ENCODE measurements around the gene MARCHF4. TPM values are rescaled to one million over a fixed set of nuclear protein-coding genes. Genes with fewer than 3 reads are reported as not detected.

MARCHF4 gene
- total and polyA plus RNA-seq, 2 donors (not counting 3 experiments of a cell fraction or from before 2014, with no cell fraction given), result 11.7 to 21.5 TPM

DNA sequence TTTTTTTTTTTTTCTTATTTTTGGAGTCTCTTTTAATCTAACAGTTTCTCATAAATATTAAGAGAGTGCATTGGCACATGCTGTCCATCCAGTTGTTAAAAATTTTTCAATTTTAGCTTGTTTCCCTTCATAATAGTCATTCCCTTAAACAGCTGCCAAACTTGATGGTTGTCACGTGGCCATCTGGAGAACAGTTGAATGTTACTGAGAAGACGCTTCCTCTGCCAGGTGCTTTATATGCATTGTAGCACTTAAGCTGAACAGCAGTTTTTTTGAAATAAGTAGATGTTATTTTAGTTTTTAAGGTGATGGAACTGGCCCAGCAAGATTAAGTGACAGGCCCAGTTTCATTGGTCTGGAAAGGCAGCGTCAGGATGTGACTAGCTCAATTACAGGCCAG lies 43.3 kb upstream of the MARCHF4 start:
- Histone ChIP-seq H3K4me3 (replicated peaks in 1 of 3; ENCODE audit: insufficient read depth in 1 of 3, low read depth in 1 of 3, low read length in 3 of 3) (no peak overlapping the region), H3K36me3 (ENCODE audit: control insufficient read depth in 2 of 2, extremely low read depth in 1 of 2, insufficient read depth in 2 of 2, low read length in 2 of 2) (peaks cover 2 to 12% of the 10 kb centered on the region in 2 experiments), H4K20me1 (replicated peaks; ENCODE audit: control insufficient read depth, extremely low read depth, insufficient read depth, low read length) (no peaks in the 10 kb centered on the region), H3K27ac (ENCODE audit: insufficient read depth, low read depth, low read length) (no peak overlapping the region), H3K27me3 (ENCODE audit: control insufficient read depth in 2 of 2, insufficient read depth in 2 of 2, low read length in 2 of 2) (no peaks in the 10 kb centered on the region), H3K4me2 (ENCODE audit: insufficient read depth, low read length) (no peak overlapping the region), H3K9ac (replicated peaks; ENCODE audit: extremely low read depth, insufficient read depth, low read length) (no peak overlapping the region), H3K4me1 (ENCODE audit: control insufficient read depth, extremely low read depth, insufficient read depth, low read length) (peaks cover 4% of the 10 kb centered on the region), H2AFZ (ENCODE audit: low read depth, low read length) (no peak overlapping the region), H3K9me3 (replicated peaks; ENCODE audit: control insufficient read depth, insufficient read depth, low read length) (no peaks in the 10 kb centered on the region), H3K79me2 (ENCODE audit: control insufficient read depth, insufficient read depth, low read length) (peaks cover 2% of the 10 kb centered on the region), H3K9me1 (replicated peaks; ENCODE audit: control insufficient read depth, extremely low read depth, insufficient read depth, low read length) (no peaks in the 10 kb centered on the region)
- intact Hi-C loops (cut with micrococcal nuclease), result no loop called here
- ChIA-PET CTCF (interaction anchor here (0.9 to 1.1 kb wide), 3 partner anchors 8 to 193 kb away, joined by 3 to 4 read pairs (median 3); no protein-coding TSS in a partner anchor), POLR2A (no interaction called here)
- FAIRE-seq (no peak), DNase-seq (ENCODE audit: low read depth, low spot score) (no peak)
- BruUV-seq (replicated peaks), result no TSS peak
- no peak for TF ChIP-seq POLR2A (IDR thresholded peaks at IDR 0.05; ENCODE audit: low read depth, low read length)
- no peak for TF ChIP-seq POLR2AphosphoS5 (IDR thresholded peaks at IDR 0.05; ENCODE audit: insufficient read depth, low read depth, low read length)
- no peak for TF ChIP-seq EZH2 (IDR thresholded peaks at IDR 0.05; ENCODE audit: borderline replicate concordance, low read depth, low read length, severe bottlenecking)
- dilution Hi-C loops (cut with MboI; ENCODE audit: extremely low pct_ligation_motif_present, low sequenced_read_pairs), result no loop called here

DNA sequence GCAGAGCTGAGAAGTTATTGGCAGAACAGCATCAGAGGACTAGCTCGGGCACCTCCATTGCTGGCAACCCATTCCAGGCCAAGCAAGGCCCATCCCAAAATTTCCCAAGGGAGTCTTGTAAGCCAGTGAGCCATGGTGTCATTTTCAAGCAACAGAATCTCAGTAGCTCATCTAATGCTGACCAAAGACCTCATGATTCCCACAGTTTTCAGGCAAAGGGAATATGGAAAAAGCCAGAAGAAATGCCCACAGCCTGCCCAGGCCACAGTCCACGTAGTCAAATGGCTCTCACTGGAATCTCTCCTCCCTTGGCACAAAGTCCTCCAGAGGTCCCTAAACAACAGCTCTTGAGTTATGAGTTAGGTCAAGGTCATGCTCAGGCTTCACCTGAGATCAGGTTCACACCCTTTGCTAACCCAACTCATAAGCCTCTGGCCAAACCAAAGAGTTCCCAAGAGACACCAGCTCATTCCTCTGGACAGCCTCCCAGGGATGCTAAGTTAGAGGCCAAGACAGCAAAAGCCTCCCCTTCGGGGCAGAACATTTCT lies 42.6 kb upstream of the MARCHF4 start:
- DNase-seq (ENCODE audit: low read depth, low spot score) (no peak), FAIRE-seq (no peak)
- ChIA-PET POLR2A (no interaction called here), CTCF (interaction anchor here (0.9 to 1.1 kb wide), 4 partner anchors 9 to 192 kb away, joined by 3 to 4 read pairs (median 3); no protein-coding TSS in a partner anchor)
- Histone ChIP-seq H3K4me3 (replicated peaks in 1 of 3; ENCODE audit: insufficient read depth in 1 of 3, low read depth in 1 of 3, low read length in 3 of 3) (no peak overlapping the region), H3K27ac (ENCODE audit: insufficient read depth, low read depth, low read length) (no peak overlapping the region), H3K4me1 (ENCODE audit: control insufficient read depth, extremely low read depth, insufficient read depth, low read length) (peaks cover 4% of the 10 kb centered on the region), H3K9ac (replicated peaks; ENCODE audit: extremely low read depth, insufficient read depth, low read length) (no peak overlapping the region), H4K20me1 (replicated peaks; ENCODE audit: control insufficient read depth, extremely low read depth, insufficient read depth, low read length) (no peaks in the 10 kb centered on the region), H3K27me3 (ENCODE audit: control insufficient read depth in 2 of 2, insufficient read depth in 2 of 2, low read length in 2 of 2) (no peaks in the 10 kb centered on the region), H3K4me2 (ENCODE audit: insufficient read depth, low read length) (no peak overlapping the region), H3K36me3 (ENCODE audit: control insufficient read depth in 2 of 2, extremely low read depth in 1 of 2, insufficient read depth in 2 of 2, low read length in 2 of 2) (peaks cover 2 to 8% of the 10 kb centered on the region in 2 experiments), H3K9me1 (replicated peaks; ENCODE audit: control insufficient read depth, extremely low read depth, insufficient read depth, low read length) (no peaks in the 10 kb centered on the region), H3K9me3 (replicated peaks; ENCODE audit: control insufficient read depth, insufficient read depth, low read length) (no peaks in the 10 kb centered on the region), H2AFZ (ENCODE audit: low read depth, low read length) (no peak overlapping the region), H3K79me2 (ENCODE audit: control insufficient read depth, insufficient read depth, low read length) (peaks cover 2% of the 10 kb centered on the region)
- dilution Hi-C loops (cut with MboI; ENCODE audit: extremely low pct_ligation_motif_present, low sequenced_read_pairs), result no loop called here
- TSS peak; percentile 24 for BruUV-seq (replicated peaks)
- TF ChIP-seq, protein P1, sequence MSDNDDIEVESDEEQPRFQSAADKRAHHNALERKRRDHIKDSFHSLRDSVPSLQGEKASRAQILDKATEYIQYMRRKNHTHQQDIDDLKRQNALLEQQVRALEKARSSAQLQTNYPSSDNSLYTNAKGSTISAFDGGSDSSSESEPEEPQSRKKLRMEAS (IDR thresholded peaks at IDR 0.05; ENCODE audit: insufficient read depth, insufficient read length), result no peak
- TF ChIP-seq, protein P2, sequence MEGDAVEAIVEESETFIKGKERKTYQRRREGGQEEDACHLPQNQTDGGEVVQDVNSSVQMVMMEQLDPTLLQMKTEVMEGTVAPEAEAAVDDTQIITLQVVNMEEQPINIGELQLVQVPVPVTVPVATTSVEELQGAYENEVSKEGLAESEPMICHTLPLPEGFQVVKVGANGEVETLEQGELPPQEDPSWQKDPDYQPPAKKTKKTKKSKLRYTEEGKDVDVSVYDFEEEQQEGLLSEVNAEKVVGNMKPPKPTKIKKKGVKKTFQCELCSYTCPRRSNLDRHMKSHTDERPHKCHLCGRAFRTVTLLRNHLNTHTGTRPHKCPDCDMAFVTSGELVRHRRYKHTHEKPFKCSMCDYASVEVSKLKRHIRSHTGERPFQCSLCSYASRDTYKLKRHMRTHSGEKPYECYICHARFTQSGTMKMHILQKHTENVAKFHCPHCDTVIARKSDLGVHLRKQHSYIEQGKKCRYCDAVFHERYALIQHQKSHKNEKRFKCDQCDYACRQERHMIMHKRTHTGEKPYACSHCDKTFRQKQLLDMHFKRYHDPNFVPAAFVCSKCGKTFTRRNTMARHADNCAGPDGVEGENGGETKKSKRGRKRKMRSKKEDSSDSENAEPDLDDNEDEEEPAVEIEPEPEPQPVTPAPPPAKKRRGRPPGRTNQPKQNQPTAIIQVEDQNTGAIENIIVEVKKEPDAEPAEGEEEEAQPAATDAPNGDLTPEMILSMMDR (IDR thresholded peaks at IDR 0.05; ENCODE audit: extremely low read depth in 1 of 2, insufficient read depth in 1 of 2, low read depth in 1 of 2, low read length in 2 of 2), result no peak
- no peak for TF ChIP-seq POLR2AphosphoS5 (IDR thresholded peaks at IDR 0.05; ENCODE audit: insufficient read depth, low read depth, low read length)
- no peak for TF ChIP-seq EZH2 (IDR thresholded peaks at IDR 0.05; ENCODE audit: borderline replicate concordance, low read depth, low read length, severe bottlenecking)
- TF ChIP-seq GATA2 (IDR thresholded peaks at IDR 0.05; ENCODE audit: insufficient read depth, insufficient read length, low read depth, low read length), result no peak
- TF ChIP-seq POLR2A (IDR thresholded peaks at IDR 0.05; ENCODE audit: low read depth, low read length), result no peak
- TF ChIP-seq MYC (IDR thresholded peaks at IDR 0.05; ENCODE audit: low read depth, low read length), result no peak
- intact Hi-C loops (cut with micrococcal nuclease), result loop anchor here (5.0 kb wide), 1 partner anchor 268 kb away; no protein-coding TSS in a partner anchor

Measured in endothelial cell of umbilical vein (primary cell).